Mucosa of stomach (tissue), 1 donor: Measurements from ENCODE around the gene CCDC91.

Source experiments
- H3K27me3 ChIP-seq: one replicate; pipeline ENCODE4 v1.7.0; 2013; ENCODE audit warnings: mild to moderate bottlenecking, low read length; ENCODE audit not compliant: control insufficient read depth, insufficient read depth
- H3K36me3 ChIP-seq: one replicate; pipeline ENCODE4 v1.7.0; 2013; ENCODE audit warnings: low read length; ENCODE audit not compliant: control insufficient read depth, insufficient read depth
- H3K4me1 ChIP-seq: one replicate; pipeline ENCODE4 v1.7.0; 2013; ENCODE audit warnings: mild to moderate bottlenecking, low read length; ENCODE audit not compliant: control insufficient read depth, insufficient read depth
- H3K4me3 ChIP-seq: one replicate; pipeline ENCODE4 v1.7.0; 2013; ENCODE audit warnings: low read length
- H3K9ac ChIP-seq: one replicate; pipeline ENCODE4 v1.7.0; 2013; ENCODE audit warnings: mild to moderate bottlenecking, low read length, moderate library complexity
- H3K9me3 ChIP-seq: one replicate; pipeline ENCODE4 v1.7.0; 2013; ENCODE audit warnings: mild to moderate bottlenecking, low read length, moderate library complexity; ENCODE audit not compliant: control insufficient read depth
- donor health status: Pancreatic carcinoma.

CCDC91 gene

DNA sequence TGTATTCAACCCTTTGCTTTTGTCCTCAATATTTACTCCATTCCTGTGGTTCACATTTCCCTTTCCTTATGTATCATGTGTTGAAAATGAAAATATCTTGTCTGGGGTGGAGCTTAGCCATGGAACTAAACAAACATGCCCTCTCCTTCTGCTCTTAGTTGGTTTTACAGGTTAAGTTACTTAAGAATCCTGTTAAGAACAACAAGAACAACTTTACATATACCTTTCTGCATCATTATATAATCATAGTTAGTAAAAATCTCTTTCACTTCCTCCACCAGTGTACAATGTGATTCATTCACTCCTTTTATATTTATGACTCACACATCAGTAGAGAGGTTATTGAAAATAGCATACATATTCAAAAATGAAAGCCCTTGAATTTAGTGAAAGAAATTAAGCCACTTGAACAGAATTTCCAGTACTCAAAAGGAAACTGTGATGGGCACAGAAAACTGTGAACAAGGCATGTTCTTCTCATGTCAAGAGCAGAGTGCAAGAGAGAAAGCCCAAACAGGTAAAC, 307.7 kb downstream of the CCDC91 start:
- peaks cover 19% of the 10 kb centered on the region for H3K4me1 ChIP-seq
- no peaks in the 10 kb centered on the region for H3K9me3 ChIP-seq
- no peak overlapping the region for H3K4me3 ChIP-seq
- H3K9ac ChIP-seq = no peak overlapping the region
- H3K36me3 ChIP-seq = no peaks in the 10 kb centered on the region
- H3K27me3 ChIP-seq = no peaks in the 10 kb centered on the region

- Histone ChIP-seq H3K36me3 (no peaks in the 10 kb centered on the region), H3K4me3 (no peak overlapping the region), H3K9me3 (no peaks in the 10 kb centered on the region), H3K9ac (no peak overlapping the region), H3K27me3 (no peaks in the 10 kb centered on the region), H3K4me1 (peaks cover 19% of the 10 kb centered on the region)
Measured at GRCh38 chr12:28498850-28499249, 308.6 kb downstream of the CCDC91 start.

DNA sequence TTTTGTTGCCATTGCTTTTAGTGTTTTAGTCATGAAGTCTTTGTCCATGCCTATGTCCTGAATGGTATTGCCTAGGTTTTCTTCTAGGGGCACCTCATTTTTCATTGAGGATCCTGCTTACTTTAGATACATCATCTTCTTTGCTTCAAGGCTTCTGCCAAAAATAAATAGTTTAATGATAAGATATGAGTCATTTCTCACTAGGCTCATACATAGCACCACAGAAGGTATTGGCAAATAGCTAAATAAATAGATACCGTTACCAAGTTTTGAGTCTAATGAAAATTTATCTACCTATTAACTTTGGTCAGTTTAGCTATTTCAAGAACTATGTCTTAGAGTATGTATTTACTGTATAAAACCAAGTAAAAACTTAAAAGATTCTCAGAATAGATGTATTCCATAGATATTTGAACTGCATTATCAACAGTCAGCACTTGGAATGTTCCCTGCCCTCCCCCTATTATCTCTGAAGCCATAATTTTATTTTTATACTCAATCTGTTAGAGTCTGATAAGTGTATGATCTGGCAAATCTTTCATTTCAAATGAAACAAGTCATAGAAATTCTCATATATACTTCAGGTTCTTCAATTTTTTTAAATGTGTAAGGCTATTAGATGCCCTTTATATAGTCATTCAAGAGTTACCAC, 310.2 kb downstream of the CCDC91 start:
- H3K9ac ChIP-seq = no peak overlapping the region
- no peak overlapping the region for H3K4me3 ChIP-seq
- H3K4me1 ChIP-seq = peaks cover 21% of the 10 kb centered on the region

GRCh38 chr12:28506271-28506670, 316.0 kb downstream of the CCDC91 start:
- Histone ChIP-seq H3K4me1 (peaks cover 7% of the 10 kb centered on the region), H3K27me3 (peaks cover 3% of the 10 kb centered on the region), H3K9ac (no peak overlapping the region), H3K4me3 (no peak overlapping the region), H3K9me3 (no peaks in the 10 kb centered on the region), H3K36me3 (no peaks in the 10 kb centered on the region)

More for the DNA sequence above, 310.2 kb downstream of the CCDC91 start:
- Histone ChIP-seq H3K9me3 (no peaks in the 10 kb centered on the region), H3K27me3 (peaks cover 1% of the 10 kb centered on the region), H3K36me3 (no peaks in the 10 kb centered on the region)

GRCh38 chr12:28507033-28507432, 316.8 kb downstream of the CCDC91 start:
- no peaks in the 10 kb centered on the region for H3K36me3 ChIP-seq
- peaks cover 3% of the 10 kb centered on the region for H3K27me3 ChIP-seq
- H3K9me3 ChIP-seq = no peaks in the 10 kb centered on the region
- H3K4me1 ChIP-seq = peaks cover 7% of the 10 kb centered on the region
- no peak overlapping the region for H3K9ac ChIP-seq
- no peak overlapping the region for H3K4me3 ChIP-seq

- Histone ChIP-seq H3K9ac (no peak overlapping the region), H3K4me3 (no peak overlapping the region), H3K4me1 (peaks cover 7% of the 10 kb centered on the region), H3K27me3 (peaks cover 3% of the 10 kb centered on the region), H3K36me3 (no peaks in the 10 kb centered on the region), H3K9me3 (no peaks in the 10 kb centered on the region)
Measured at GRCh38 chr12:28507867-28508266, 317.6 kb downstream of the CCDC91 start.

- Histone ChIP-seq H3K9ac (no peak overlapping the region), H3K4me3 (no peak overlapping the region), H3K27me3 (no peaks in the 10 kb centered on the region), H3K9me3 (no peaks in the 10 kb centered on the region), H3K4me1 (no peaks in the 10 kb centered on the region), H3K36me3 (no peaks in the 10 kb centered on the region)
Measured at GRCh38 chr12:28512406-28512805, 322.1 kb downstream of the CCDC91 start.

DNA sequence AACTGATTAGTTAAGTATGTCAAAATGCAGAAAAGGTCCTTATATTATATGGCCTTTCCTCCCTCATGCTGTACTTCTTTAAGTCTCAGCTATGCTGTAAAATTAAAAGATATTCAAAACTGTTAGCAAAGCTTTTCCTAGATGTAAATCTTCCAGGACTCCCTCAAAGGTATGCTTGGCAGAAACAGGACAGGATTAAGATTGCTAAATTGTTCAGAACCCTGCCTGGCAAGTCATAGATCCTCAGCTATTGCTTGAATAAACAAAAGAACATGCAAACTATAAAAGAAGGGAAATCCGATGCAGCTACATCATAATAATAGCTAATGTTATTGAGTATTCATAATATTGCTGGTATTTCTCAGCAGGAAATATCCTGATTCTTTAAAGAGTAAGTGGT, 322.6 kb downstream of the CCDC91 start:
- Histone ChIP-seq H3K4me3 (no peak overlapping the region), H3K9ac (no peak overlapping the region), H3K36me3 (no peaks in the 10 kb centered on the region), H3K4me1 (no peaks in the 10 kb centered on the region), H3K9me3 (no peaks in the 10 kb centered on the region), H3K27me3 (no peaks in the 10 kb centered on the region)

DNA sequence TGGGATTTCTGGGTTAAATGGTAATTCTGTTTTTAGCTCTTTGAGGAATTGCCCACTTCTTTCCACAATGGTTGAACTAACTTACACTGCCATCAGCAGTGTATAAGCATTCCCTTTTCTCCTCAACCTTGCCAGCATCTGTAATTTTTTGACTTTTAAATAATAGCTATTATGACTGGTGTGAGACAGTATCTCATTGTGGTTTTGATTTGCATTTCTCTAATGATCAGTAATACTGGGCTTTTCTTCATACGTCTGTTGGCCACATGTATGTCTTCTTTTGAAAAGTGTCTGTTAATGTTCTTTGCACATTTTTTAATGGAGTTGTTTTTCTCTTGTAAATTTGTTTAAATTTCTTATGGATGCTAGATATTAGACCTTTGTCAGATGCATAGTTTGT, 323.7 kb downstream of the CCDC91 start:
- no peak overlapping the region for H3K4me3 ChIP-seq
- no peak overlapping the region for H3K9ac ChIP-seq
- H3K27me3 ChIP-seq = no peaks in the 10 kb centered on the region
- no peaks in the 10 kb centered on the region for H3K4me1 ChIP-seq
- no peaks in the 10 kb centered on the region for H3K9me3 ChIP-seq
- H3K36me3 ChIP-seq = no peaks in the 10 kb centered on the region

- Histone ChIP-seq H3K9ac (no peak overlapping the region), H3K9me3 (no peaks in the 10 kb centered on the region), H3K27me3 (no peaks in the 10 kb centered on the region), H3K4me1 (no peaks in the 10 kb centered on the region), H3K36me3 (no peaks in the 10 kb centered on the region), H3K4me3 (no peak overlapping the region)
Measured at GRCh38 chr12:28517101-28517500, 326.8 kb downstream of the CCDC91 start.

DNA sequence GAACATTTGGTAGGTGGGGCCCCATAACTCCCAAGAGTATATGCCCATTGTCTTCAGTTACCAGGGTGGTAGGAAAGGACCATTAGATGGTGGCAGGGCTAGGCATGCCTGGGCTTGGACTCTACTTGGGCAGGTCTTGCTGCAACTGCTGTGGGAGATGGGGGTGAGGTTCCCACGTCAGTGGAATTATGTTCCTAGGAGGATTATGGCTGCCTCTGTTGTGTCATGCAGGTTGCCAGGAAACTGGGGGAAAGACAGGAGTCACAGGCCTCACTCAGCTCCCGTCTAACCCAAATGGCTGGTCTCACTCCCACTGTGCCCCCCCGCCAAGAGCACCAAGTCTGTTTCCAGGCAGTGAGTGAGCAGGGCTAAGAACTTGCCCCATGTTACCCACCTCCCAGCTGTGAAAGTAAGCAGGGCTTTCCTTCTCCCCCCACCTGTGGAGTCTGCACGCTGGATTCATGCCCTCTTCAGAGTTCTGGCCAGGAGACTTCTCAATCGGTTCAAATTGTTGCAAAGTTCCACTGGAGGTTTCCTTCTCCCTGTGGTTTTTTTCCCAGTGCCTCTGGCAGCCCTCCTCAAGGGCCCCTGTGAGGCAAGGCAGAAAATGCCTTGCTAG, 337.5 kb downstream of the CCDC91 start:
- Histone ChIP-seq H3K4me3 (no peak overlapping the region), H3K36me3 (no peaks in the 10 kb centered on the region), H3K9ac (no peak overlapping the region), H3K27me3 (no peaks in the 10 kb centered on the region), H3K9me3 (no peaks in the 10 kb centered on the region), H3K4me1 (no peaks in the 10 kb centered on the region)

DNA sequence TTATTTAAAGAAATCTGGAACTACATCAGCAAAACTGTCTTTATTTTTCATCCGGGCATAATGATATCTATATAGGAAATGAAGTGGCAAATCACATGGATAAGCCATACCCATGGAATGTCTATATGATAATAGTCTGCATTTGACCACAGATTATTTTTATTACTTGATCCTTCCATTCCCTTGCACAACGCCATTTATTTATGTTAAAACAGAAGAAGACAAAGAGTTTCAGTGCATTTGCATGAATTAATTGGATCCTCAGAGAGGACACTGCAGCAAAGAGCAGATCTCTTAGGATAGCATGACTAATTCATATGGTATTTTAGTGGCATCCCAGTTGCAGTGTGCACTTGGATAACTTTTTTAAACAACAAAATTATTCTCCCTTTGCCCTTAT, 345.0 kb downstream of the CCDC91 start:
- no peaks in the 10 kb centered on the region for H3K27me3 ChIP-seq
- no peaks in the 10 kb centered on the region for H3K36me3 ChIP-seq

More for the DNA sequence above, 345.0 kb downstream of the CCDC91 start:
- H3K9ac ChIP-seq = no peak overlapping the region
- H3K9me3 ChIP-seq = no peaks in the 10 kb centered on the region
- H3K4me3 ChIP-seq = no peak overlapping the region
- H3K4me1 ChIP-seq = no peaks in the 10 kb centered on the region
